GM04504 (cell line): Measurements from ENCODE around the gene RUFY3.
A peak's percentile ranks its signal among the peaks of the same experiment; 100 is the strongest.
"Not testable (repeated sequence)": the region's sequence is repeated elsewhere in the genome, so short reads cannot be mapped to it uniquely, and the experiment has no call there.

Experiments
- DNase-seq: peaks from one replicate; pipeline ENCODE4 v3.0.0-alpha.2; 2012; ENCODE audit warnings: low read depth

The RUFY3 gene

GRCh38 chr4:70721747-70722146 is at the start of gene RUFY3:
Gene RUFY3 (plus strand): TSS chr4:70721964. CDS start chr4:70722574, 610 bp downstream.
- peak; percentile 89 for DNase-seq

GRCh38 chr4:70674191-70674590 is 47.6 kb upstream of the RUFY3 start:
- no peak for DNase-seq

GRCh38 chr4:70674731-70675130 is 47.0 kb upstream of the RUFY3 start:
- no peak for DNase-seq

GRCh38 chr4:70676554-70677090 is 45.1 kb upstream of the RUFY3 start:
- DNase-seq, result no peak

GRCh38 chr4:70678383-70678999 is 43.3 kb upstream of the RUFY3 start:
- DNase-seq, result no peak

- DNase-seq, result no peak
Measured at GRCh38 chr4:70680934-70681333, 40.8 kb upstream of the RUFY3 start.

GRCh38 chr4:70681704-70682103 is 40.1 kb upstream of the RUFY3 start:
- DNase-seq, result no peak

GRCh38 chr4:70682142-70682541 is 39.6 kb upstream of the RUFY3 start:
- not testable (repeated sequence) for DNase-seq

- no peak for DNase-seq
Measured at GRCh38 chr4:70687392-70687791, 34.4 kb upstream of the RUFY3 start.

GRCh38 chr4:70687821-70688794 is 33.7 kb upstream of the RUFY3 start, which contains the start of gene UTP3:
Gene UTP3 (plus strand): TSS chr4:70688532. CDS start chr4:70688678, 146 bp downstream.
- peak; percentile 99 for DNase-seq

GRCh38 chr4:70688795-70689231 is 33.0 kb upstream of the RUFY3 start:
- no peak for DNase-seq

- DNase-seq, result no peak
Measured at GRCh38 chr4:70691661-70692060, 30.1 kb upstream of the RUFY3 start.

GRCh38 chr4:70694633-70695032 is 27.1 kb upstream of the RUFY3 start:
- not testable (repeated sequence) for DNase-seq

GRCh38 chr4:70698435-70698834 is 23.3 kb upstream of the RUFY3 start:
- DNase-seq, result not testable (repeated sequence)

GRCh38 chr4:70700712-70701111 is 21.1 kb upstream of the RUFY3 start:
- DNase-seq, result no peak

GRCh38 chr4:70701271-70701670 is 20.5 kb upstream of the RUFY3 start:
- no peak for DNase-seq

- not testable (repeated sequence) for DNase-seq
Measured at GRCh38 chr4:70702592-70702991, 19.2 kb upstream of the RUFY3 start.

- DNase-seq, result no peak
Measured at GRCh38 chr4:70703619-70704214, 18.0 kb upstream of the RUFY3 start.

- peak; percentile 40 for DNase-seq
Measured at GRCh38 chr4:70704215-70704930, 17.4 kb upstream of the RUFY3 start.

- DNase-seq, result no peak
Measured at GRCh38 chr4:70704931-70705182, 16.9 kb upstream of the RUFY3 start.

GRCh38 chr4:70705183-70706043 is 16.4 kb upstream of the RUFY3 start:
- DNase-seq, result peak; percentile 61
